ENCODE results near the gene SP1. TPM values are rescaled to one million over a fixed set of nuclear protein-coding genes. Genes with fewer than 3 reads are reported as not detected.
"Not testable (repeated sequence)": the region's sequence is repeated elsewhere in the genome, so short reads cannot be mapped to it uniquely, and the experiment has no call there.

SP1 gene
- total RNA-seq, 2 donors from 2014 or later, result 60.1 to 84.5 TPM

DNA sequence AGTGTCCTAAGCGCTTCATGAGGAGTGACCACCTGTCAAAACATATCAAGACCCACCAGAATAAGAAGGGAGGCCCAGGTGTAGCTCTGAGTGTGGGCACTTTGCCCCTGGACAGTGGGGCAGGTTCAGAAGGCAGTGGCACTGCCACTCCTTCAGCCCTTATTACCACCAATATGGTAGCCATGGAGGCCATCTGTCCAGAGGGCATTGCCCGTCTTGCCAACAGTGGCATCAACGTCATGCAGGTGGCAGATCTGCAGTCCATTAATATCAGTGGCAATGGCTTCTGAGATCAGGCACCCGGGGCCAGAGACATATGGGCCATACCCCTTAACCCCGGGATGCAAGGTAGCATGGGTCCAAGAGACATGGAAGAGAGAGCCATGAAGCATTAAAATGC, 31.0 kb downstream of the SP1 start:
- H3K36me3 ChIP-seq, result peaks cover 10 to 21% of the 10 kb centered on the region in 2 donors
- 91% methylated on average over 5 of the region's 5 CpGs for WGBS
- no peaks in the 10 kb centered on the region for H3K27me3 ChIP-seq (replicated peaks; ENCODE audit: insufficient read depth)

DNA sequence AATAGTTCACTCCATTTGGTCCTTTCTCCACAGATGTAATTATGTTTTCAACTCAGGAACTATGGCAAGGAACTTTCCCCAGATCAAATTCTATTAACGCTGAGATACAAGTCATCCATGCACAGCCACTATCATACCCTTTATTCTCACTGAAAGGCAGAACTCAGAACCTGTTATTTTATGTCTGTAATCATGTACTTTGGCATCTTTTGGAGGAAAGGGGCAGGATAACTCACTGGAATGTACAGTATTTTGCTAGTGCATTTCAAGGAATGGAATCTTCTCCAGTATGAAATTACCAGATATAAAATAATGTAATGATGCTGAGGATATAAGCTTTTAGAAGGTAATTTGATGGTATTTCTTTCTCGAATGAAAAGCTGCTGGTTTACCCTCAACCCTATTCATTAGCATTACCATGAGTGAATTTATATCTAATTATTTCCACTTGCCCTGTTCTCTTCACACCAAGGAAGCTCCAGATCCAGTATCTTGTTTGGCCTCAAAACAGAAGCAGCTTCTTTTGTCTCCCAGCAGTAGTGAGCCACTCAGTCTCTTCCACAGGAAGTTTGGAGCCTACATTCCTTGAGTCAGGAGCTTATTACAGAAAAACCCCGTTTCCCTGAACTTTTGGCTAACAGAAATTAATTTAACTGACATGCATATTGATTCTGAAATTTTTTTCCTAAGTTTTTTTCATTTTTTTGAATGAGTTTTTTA, 33.7 kb downstream of the SP1 start:
- DNase-seq (ENCODE audit: low spot score), result no peak
- Histone ChIP-seq H3K9me3 (no peaks in the 10 kb centered on the region), H3K27ac (no peak overlapping the region), H3K4me3 (no peak overlapping the region), H3K27me3 (replicated peaks; ENCODE audit: insufficient read depth) (no peaks in the 10 kb centered on the region), H3K4me1 (replicated peaks) (no peaks in the 10 kb centered on the region), H3K36me3 (peaks cover 10 to 21% of the 10 kb centered on the region in 2 donors)
- WGBS, result 67% methylated on average over 3 of the region's 3 CpGs
- TF ChIP-seq, protein P1, sequence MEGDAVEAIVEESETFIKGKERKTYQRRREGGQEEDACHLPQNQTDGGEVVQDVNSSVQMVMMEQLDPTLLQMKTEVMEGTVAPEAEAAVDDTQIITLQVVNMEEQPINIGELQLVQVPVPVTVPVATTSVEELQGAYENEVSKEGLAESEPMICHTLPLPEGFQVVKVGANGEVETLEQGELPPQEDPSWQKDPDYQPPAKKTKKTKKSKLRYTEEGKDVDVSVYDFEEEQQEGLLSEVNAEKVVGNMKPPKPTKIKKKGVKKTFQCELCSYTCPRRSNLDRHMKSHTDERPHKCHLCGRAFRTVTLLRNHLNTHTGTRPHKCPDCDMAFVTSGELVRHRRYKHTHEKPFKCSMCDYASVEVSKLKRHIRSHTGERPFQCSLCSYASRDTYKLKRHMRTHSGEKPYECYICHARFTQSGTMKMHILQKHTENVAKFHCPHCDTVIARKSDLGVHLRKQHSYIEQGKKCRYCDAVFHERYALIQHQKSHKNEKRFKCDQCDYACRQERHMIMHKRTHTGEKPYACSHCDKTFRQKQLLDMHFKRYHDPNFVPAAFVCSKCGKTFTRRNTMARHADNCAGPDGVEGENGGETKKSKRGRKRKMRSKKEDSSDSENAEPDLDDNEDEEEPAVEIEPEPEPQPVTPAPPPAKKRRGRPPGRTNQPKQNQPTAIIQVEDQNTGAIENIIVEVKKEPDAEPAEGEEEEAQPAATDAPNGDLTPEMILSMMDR (IDR thresholded peaks at IDR 0.05), result no peak
- TF ChIP-seq POLR2AphosphoS5 (IDR thresholded peaks at IDR 0.05) (no peak), POLR2A (IDR thresholded peaks at IDR 0.05) (no peak)
- intact Hi-C loops (cut with DNase I), result no loop called here

More for the DNA sequence above, 31.0 kb downstream of the SP1 start:
- TF ChIP-seq POLR2A (IDR thresholded peaks at IDR 0.05) (no peak), POLR2AphosphoS5 (IDR thresholded peaks at IDR 0.05) (no peak)
- TF ChIP-seq, protein P1 (IDR thresholded peaks at IDR 0.05), result no peak
- no peak for DNase-seq (ENCODE audit: low spot score)
- no peaks in the 10 kb centered on the region for H3K9me3 ChIP-seq
- intact Hi-C loops (cut with DNase I), result no loop called here
- no peaks in the 10 kb centered on the region for H3K4me1 ChIP-seq (replicated peaks)
- H3K4me3 ChIP-seq, result no peak overlapping the region
- no peak overlapping the region for H3K27ac ChIP-seq

DNA sequence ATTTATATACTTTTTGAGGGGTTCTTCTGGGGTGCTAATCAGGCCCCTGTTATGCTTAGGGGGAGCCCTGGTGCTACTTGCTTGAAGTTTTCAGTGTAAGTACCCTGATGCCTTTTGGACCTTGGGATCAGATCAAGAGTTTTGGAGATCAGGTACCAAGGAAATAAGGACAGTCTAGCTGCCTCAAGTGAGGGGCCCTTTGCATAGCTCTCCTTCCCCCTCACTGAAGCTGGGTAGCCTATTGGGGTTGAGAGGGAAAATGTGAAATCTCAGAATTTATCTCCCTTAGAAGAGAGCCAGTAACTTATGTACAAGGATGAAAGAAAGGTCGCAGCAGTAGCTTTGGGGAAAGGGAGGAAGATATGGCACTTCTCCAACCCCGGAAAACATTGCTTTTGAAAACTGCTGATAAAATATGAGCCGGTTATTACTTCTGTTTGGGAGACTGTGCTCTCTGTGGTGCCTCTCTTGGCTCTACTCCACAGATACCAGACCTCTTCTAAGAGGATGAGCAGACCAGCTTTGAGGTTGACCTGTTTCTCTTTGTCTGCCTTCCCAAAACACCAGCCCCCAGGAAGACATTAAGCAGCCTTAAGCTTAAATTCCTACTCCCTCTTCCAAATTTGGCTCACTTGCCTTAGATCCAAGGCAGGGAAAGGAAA, 34.9 kb downstream of the SP1 start:
- no peaks in the 10 kb centered on the region for H3K4me1 ChIP-seq (replicated peaks)
- no peak overlapping the region for H3K4me3 ChIP-seq
- intact Hi-C loops (cut with DNase I), result no loop called here
- no peaks in the 10 kb centered on the region for H3K27me3 ChIP-seq (replicated peaks; ENCODE audit: insufficient read depth)
- H3K36me3 ChIP-seq, result peaks cover 8% of the 10 kb centered on the region in 2 donors
- no peak overlapping the region for H3K27ac ChIP-seq
- H3K9me3 ChIP-seq, result no peaks in the 10 kb centered on the region
- no peak for DNase-seq (ENCODE audit: low spot score)
- WGBS, result 12% methylated on average over 3 of the region's 3 CpGs
- no peak for TF ChIP-seq POLR2AphosphoS5 (IDR thresholded peaks at IDR 0.05)
- no peak for TF ChIP-seq POLR2A (IDR thresholded peaks at IDR 0.05)
- TF ChIP-seq, protein P1 (IDR thresholded peaks at IDR 0.05), result no peak

DNA sequence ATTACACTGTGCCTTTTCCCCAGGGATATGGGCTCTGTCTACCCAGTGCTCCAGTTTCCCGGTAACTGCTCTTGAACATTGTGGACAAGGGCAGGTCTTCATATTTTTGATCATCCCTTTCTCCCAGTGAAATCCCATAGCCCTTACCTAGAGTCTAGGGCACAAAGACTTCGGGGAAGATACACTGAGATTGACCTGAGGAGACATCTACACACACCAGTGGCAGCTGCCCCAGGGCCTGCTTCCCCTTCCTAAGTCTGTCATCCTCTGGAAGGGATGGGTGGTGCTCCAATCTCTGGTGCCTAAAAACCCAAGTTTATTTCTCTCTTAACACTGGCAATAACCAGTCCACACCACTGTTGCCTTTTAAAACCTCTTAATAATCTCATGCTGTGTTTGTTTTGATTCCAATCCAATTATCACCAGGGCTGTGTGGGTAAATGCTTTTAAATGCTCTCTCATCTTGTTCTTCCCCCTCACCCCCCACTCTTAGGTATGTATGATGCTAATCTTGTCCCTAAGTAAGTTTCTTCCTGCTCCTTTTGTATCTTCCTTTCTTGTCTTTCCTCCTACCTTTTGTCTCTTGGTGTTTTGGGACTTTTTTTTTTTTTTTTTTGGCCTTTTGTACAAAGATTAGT, 35.9 kb downstream of the SP1 start:
- H3K9me3 ChIP-seq; H3K36me3 ChIP-seq; H3K4me3 ChIP-seq; H3K27me3 ChIP-seq (replicated peaks; ENCODE audit: insufficient read depth); H3K4me1 ChIP-seq (replicated peaks); intact Hi-C loops (cut with DNase I); DNase-seq (ENCODE audit: low spot score); H3K27ac ChIP-seq: not testable (repeated sequence)
- peak; percentile 26 for TF ChIP-seq POLR2AphosphoS5 (IDR thresholded peaks at IDR 0.05)
- WGBS, result 33% methylated on average over 2 of the region's 2 CpGs

DNA sequence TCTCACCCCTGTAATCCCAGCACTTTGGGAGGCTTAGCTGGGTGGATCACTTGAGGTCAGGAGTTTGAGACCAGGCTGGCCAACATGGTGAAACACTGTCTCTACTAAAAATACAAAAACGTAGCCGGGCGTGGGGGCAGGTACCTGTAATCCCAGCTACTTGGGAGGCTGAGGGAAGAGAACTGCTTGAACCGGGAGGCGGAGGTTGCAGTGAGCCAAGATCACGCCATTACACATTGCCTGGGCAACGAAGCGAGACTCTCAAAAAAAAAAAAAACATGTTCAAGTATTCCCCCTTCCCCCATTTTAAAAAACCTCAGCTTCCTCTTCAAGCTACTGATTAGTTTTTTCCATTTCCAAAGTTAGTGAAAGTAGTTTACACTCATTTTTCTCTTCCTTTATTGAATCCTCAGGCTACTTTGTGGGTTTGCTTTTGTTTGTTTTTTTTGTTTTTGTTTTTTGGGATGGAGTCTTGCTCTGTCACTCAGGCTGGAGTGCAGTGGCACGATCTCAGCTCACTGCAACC, 37.4 kb downstream of the SP1 start:
- H3K4me1 ChIP-seq (replicated peaks); H3K4me3 ChIP-seq; H3K27me3 ChIP-seq (replicated peaks; ENCODE audit: insufficient read depth); DNase-seq (ENCODE audit: low spot score); intact Hi-C loops (cut with DNase I); H3K27ac ChIP-seq; H3K9me3 ChIP-seq; H3K36me3 ChIP-seq: not testable (repeated sequence)
- WGBS, result 69% methylated on average over 9 of the region's 9 CpGs

All from prostate gland (tissue), 2 donors.